Right lobe of liver (tissue), 6 donors: ENCODE measurements around the gene HAUS6. TPM values are rescaled to one million over a fixed set of nuclear protein-coding genes. Genes with fewer than 3 reads are reported as not detected.
"Not testable (repeated sequence)": the region's sequence is repeated elsewhere in the genome, so short reads cannot be mapped to it uniquely, and the experiment has no call there.

Source experiments
- ATAC-seq, 4 donors: fragments of 200-7000 bp; cut with Tn5 transposase; one replicate each; pipeline ENCODE4 v1.9.1; 2020; ENCODE audit warnings: mild to moderate bottlenecking in 4 of 4, moderate library complexity in 4 of 4
- DNase-seq, 3 donors: peaks; one replicate each; pipeline ENCODE4 v3.0.0-alpha.2; 2020
- H3K27ac ChIP-seq, 3 donors: fragments of 200-600 bp; one replicate each; pipeline ENCODE4 v1.8.0; 2022
- H3K27me3 ChIP-seq, 2 donors: fragments of 200-600 bp; one replicate each; pipeline ENCODE4 v1.8.0; 2022
- H3K36me3 ChIP-seq, 4 donors: fragments of 200-600 bp; sonication (generic) in 1 of 4; one replicate each; pipeline versions ENCODE4 v1.5.1 to v1.8.0; 2017 to 2022; ENCODE audit warnings: control low read depth in 1 of 4
- H3K4me1 ChIP-seq, 4 donors: fragments of 200-600 bp; sonication (generic) in 1 of 4; one replicate each; pipeline versions ENCODE4 v1.5.1 to v1.8.0; 2017 to 2022; ENCODE audit warnings: control low read depth in 1 of 4
- H3K4me3 ChIP-seq, 3 donors: fragments of 200-600 bp; one replicate each; pipeline ENCODE4 v1.8.0; 2022
- H3K9me3 ChIP-seq, 4 donors: fragments of 200-600 bp; sonication (generic) in 1 of 4; one replicate each; pipeline versions ENCODE4 v1.5.1 to v1.8.0; 2017 to 2022; ENCODE audit warnings: control low read depth in 1 of 4
- CTCF ChIP-seq, 4 donors: fragments of 200-600 bp in 3 of 4; fragments of 450-650 bp in 1 of 4; IDR thresholded peaks; one replicate each; pipeline versions ENCODE4 v1.5.1 to v1.8.0; 2016 to 2022; ENCODE audit warnings: antibody characterized with exemption in 4 of 4, mild to moderate bottlenecking in 2 of 4
- POLR2A ChIP-seq: fragments of 450-650 bp; IDR thresholded peaks from one replicate; pipeline ENCODE4 v1.6.1; 2017; ENCODE audit warnings: antibody characterized with exemption, mild to moderate bottlenecking
- WGBS: methylation state at CpG from one replicate; pipeline ENCODE4 v1.1.6; 2018; ENCODE audit warnings: low coverage, low lambda C conversion rate; ENCODE audit not compliant: insufficient coverage; ENCODE audit errors: missing lambda C conversion rate; 5-methylcytosine and 5-hydroxymethylcytosine counted together
- intact Hi-C, 2 donors: fragments of 100-400 bp; cut with DNase I; formaldehyde crosslinking; loops; one replicate each; pipeline versions ENCODE4 v1.11.2 to v1.14.1; 2022
- total RNA-seq, 6 experiments: library from RNA; depleted of rRNA in 2 of 6; stranded (reverse); fragments of >200 nt in 2 of 6; fragmentation: NEBNext Ultra II Directional in 3 of 6; extraction: Animal tissue kit (Norgen Biotek cat#: 25700) in 3 of 6; gene quantifications; one replicate each; pipeline versions ENCODE4 v1.1.0 to v1.2.4, GENCODE V29; 2016 to 2023
- donor health status: DM: no; HTN: yes; CAD: no.
- donor health status: DM: no; HTN: no; CAD: no.
- donor health status: DM: no; HTN: no; CAD: no.
- donor health status: DM: no; HTN: yes; CAD: no.
- donor health status: DM: no; HTN: yes; CAD: no.

The HAUS6 gene
- total RNA-seq, 6 experiments from 2014 or later, result 2.9 to 8.1 (median 4.3) TPM

- Histone ChIP-seq H3K9me3 (no peaks in the 10 kb centered on the region), H3K4me1 (peaks cover 0 to 14% (median 6%) of the 10 kb centered on the region in 4 donors), H3K27me3 (no peaks in the 10 kb centered on the region), H3K36me3 (no peaks in the 10 kb centered on the region), H3K4me3 (no peak overlapping the region), H3K27ac (no peak overlapping the region)
- TF ChIP-seq CTCF (IDR thresholded peaks at IDR 0.05), result no peak
- no peak for TF ChIP-seq POLR2A
- no peak for ATAC-seq
- intact Hi-C loops, result no loop called here
- 74% methylated on average over 13 of the region's 14 CpGs for WGBS
- DNase-seq, result no peak
Observed at GRCh38 chr9:19104515-19105282, 2.0 kb upstream of the HAUS6 start.

- DNase-seq (peak; percentile 44 to 63 (median 54)), ATAC-seq (peak; percentile 40 to 60 (median 58))
- no peaks in the 10 kb centered on the region for H3K36me3 ChIP-seq
- intact Hi-C loops, result no loop called here
- no peaks in the 10 kb centered on the region for H3K9me3 ChIP-seq
- peak overlapping the region; percentile 59 to 91 (median 82) for H3K27ac ChIP-seq
- WGBS, result 0% methylated on average over 5 of the region's 21 CpGs
- peaks cover 0 to 14% (median 6%) of the 10 kb centered on the region in 4 donors for H3K4me1 ChIP-seq
- TF ChIP-seq POLR2A (no peak), CTCF (IDR thresholded peaks at IDR 0.05) (no peak)
- H3K4me3 ChIP-seq, result peak overlapping the region; percentile 69 to 89 (median 85)
- H3K27me3 ChIP-seq, result no peaks in the 10 kb centered on the region
Observed at GRCh38 chr9:19102181-19102630, 498 bp downstream of the HAUS6 start.

GRCh38 chr9:19101203-19101602, 1.5 kb downstream of the HAUS6 start:
- intact Hi-C loops, result no loop called here
- Histone ChIP-seq H3K4me3 (no peak overlapping the region), H3K27ac (no peak overlapping the region), H3K36me3 (peaks cover 0 to 1% (median 0%) of the 10 kb centered on the region in 4 donors), H3K27me3 (no peaks in the 10 kb centered on the region), H3K4me1 (peaks cover 0 to 14% (median 6%) of the 10 kb centered on the region in 4 donors), H3K9me3 (no peaks in the 10 kb centered on the region)
- 91% methylated on average over 5 of the region's 8 CpGs for WGBS
- no peak for DNase-seq
- TF ChIP-seq CTCF (IDR thresholded peaks at IDR 0.05), result no peak
- no peak for TF ChIP-seq POLR2A
- no peak for ATAC-seq

- H3K27ac ChIP-seq, DNase-seq, intact Hi-C loops, H3K4me3 ChIP-seq, H3K9me3 ChIP-seq, ATAC-seq, H3K27me3 ChIP-seq: not testable (repeated sequence)
- Histone ChIP-seq H3K36me3 (peaks cover 0 to 36% (median 5%) of the 10 kb centered on the region in 4 donors), H3K4me1 (peaks cover 0 to 14% (median 6%) of the 10 kb centered on the region in 4 donors)
Observed at GRCh38 chr9:19097431-19097830, 5.3 kb downstream of the HAUS6 start.
